ENCODE measurements around the gene DSCAML1. TPM values are rescaled to one million over a fixed set of nuclear protein-coding genes. Genes with fewer than 3 reads are reported as not detected.

DSCAML1 gene
- total RNA-seq, 1 experiment from 2014 or later, result 0.15 TPM

DNA sequence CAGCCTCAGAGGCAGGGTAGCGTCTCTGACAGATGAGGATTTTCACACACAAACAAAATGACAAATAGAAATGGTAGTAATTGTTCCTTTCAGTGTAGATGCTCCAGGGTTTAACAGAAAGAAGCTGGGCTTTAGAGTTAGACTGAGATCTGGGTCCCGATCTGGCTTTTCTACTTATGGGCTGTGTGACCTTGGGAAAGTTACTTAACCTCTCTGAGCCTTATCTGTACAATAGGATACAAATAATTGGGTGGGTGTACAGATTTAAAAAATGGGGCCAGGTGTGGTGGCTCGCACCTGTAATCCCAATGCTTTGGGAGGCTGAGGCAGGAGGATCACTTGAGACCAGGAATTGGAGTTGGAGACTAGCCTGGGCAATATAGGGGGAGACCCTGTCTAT, 264.4 kb downstream of the DSCAML1 start:
- no peak for DNase-seq
- Histone ChIP-seq H3K79me2 (ENCODE audit: insufficient read depth, low read length) (no peaks in the 10 kb centered on the region), H2AFZ (ENCODE audit: low read length) (no peak overlapping the region), H3K4ac (ENCODE audit: low read depth, low read length) (no peak overlapping the region), H3K23me2 (ENCODE audit: insufficient read length, low read depth, low read length, poor library complexity, severe bottlenecking) (no peaks in the 10 kb centered on the region), H3K27me3 (ENCODE audit: insufficient read depth, low read length) (no peaks in the 10 kb centered on the region), H4K8ac (replicated peaks; ENCODE audit: insufficient read length, low read depth, low read length) (no peak overlapping the region), H2BK120ac (ENCODE audit: low read depth, low read length, poor library complexity, severe bottlenecking) (no peak overlapping the region), H2BK15ac (ENCODE audit: low read depth, low read length) (no peak overlapping the region), H4K5ac (ENCODE audit: insufficient read length, low read depth, low read length) (no peak overlapping the region), H2BK5ac (ENCODE audit: insufficient read length, low read length) (no peak overlapping the region), H2BK20ac (ENCODE audit: low read depth, low read length, poor library complexity, severe bottlenecking) (no peak overlapping the region), H3T11ph (ENCODE audit: low read length) (no peak overlapping the region), H3K4me1 (ENCODE audit: insufficient read depth, low read length) (peaks cover 2% of the 10 kb centered on the region; the same call in 1 of the 2 replicates), H2AK5ac (ENCODE audit: insufficient read length, low read length) (no peak overlapping the region), H3K23ac (ENCODE audit: insufficient read length, low read depth, low read length) (no peak overlapping the region), H3K18ac (ENCODE audit: insufficient read length, low read depth, low read length) (no peak overlapping the region), H4K91ac (ENCODE audit: insufficient read length, low read depth, low read length) (no peak overlapping the region), H3K79me1 (ENCODE audit: insufficient read depth, low read depth, low read length, poor library complexity, severe bottlenecking) (no peaks in the 10 kb centered on the region), H3K56ac (ENCODE audit: insufficient read length, low read depth, low read length) (no peak overlapping the region), H3K9me3 (ENCODE audit: control insufficient read depth, low read depth, low read length) (no peaks in the 10 kb centered on the region), H3K27ac (ENCODE audit: insufficient read length, low read depth, low read length) (no peak overlapping the region), H3K14ac (ENCODE audit: insufficient read depth, low read length) (no peak overlapping the region), H3K9ac (ENCODE audit: extremely low read depth, insufficient read length, low read length) (no peak overlapping the region), H2BK12ac (ENCODE audit: insufficient read length, low read depth, low read length) (no peak overlapping the region), H3K4me2 (ENCODE audit: insufficient read depth, insufficient read length, low read length) (no peak overlapping the region), H4K20me1 (ENCODE audit: control insufficient read depth, insufficient read depth, insufficient read length) (no peaks in the 10 kb centered on the region)
- Mint-ChIP-seq H3K9me3 (peaks cover 0 to 2% of the 10 kb centered on the region in 2 experiments; a peak in 2 of 5 replicates), H3K4me3 (no peak overlapping the region), H3K27ac (no peak overlapping the region), H3K36me3 (ENCODE audit: insufficient read depth in 1 of 3, low read depth in 3 of 3) (no peaks in the 10 kb centered on the region), H3K27me3 (ENCODE audit: low read depth) (peaks cover 6% of the 10 kb centered on the region), H3K4me1 (peaks cover 16 to 42% of the 10 kb centered on the region in 2 experiments)
- no peak for TF ChIP-seq CTCF (conservative IDR thresholded peaks at IDR 0.05)
- no CpG with 5 or more reads among the region's 3 CpGs for WGBS (ENCODE audit: extremely low coverage, insufficient read length, low lambda C conversion rate)

Measured in H9 (cell line).